Measurements from ENCODE around the gene GPR176.

- TF ChIP-seq FOXA1 (IDR thresholded peaks at IDR 0.05) (no peak), TARDBP (IDR thresholded peaks at IDR 0.05) (no peak), SUZ12 (IDR thresholded peaks at IDR 0.05) (no peak), ZNF384 (IDR thresholded peaks at IDR 0.05) (no peak), L3MBTL2 (conservative IDR thresholded peaks at IDR 0.05) (no peak), CTBP1 (IDR thresholded peaks at IDR 0.05; ENCODE audit: borderline replicate concordance) (no peak), FOXM1 (IDR thresholded peaks at IDR 0.05; ENCODE audit: borderline replicate concordance) (no peak), SP1 (IDR thresholded peaks at IDR 0.05) (no peak)
- TF ChIP-seq, protein P1, sequence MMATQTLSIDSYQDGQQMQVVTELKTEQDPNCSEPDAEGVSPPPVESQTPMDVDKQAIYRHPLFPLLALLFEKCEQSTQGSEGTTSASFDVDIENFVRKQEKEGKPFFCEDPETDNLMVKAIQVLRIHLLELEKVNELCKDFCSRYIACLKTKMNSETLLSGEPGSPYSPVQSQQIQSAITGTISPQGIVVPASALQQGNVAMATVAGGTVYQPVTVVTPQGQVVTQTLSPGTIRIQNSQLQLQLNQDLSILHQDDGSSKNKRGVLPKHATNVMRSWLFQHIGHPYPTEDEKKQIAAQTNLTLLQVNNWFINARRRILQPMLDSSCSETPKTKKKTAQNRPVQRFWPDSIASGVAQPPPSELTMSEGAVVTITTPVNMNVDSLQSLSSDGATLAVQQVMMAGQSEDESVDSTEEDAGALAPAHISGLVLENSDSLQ (IDR thresholded peaks at IDR 0.05), result no peak
These were observed 17.6 kb upstream of the GPR176 start for GRCh38 chr15:39937696-39938095.

All from HEK293T (cell line).